ENCODE measurements around the gene PDGFB.

- no peak for TF ChIP-seq YY1 (IDR thresholded peaks at IDR 0.05; ENCODE audit: insufficient read depth, insufficient read length)
- no peak for TF ChIP-seq ZNF274 (IDR thresholded peaks at IDR 0.05; ENCODE audit: low read depth, low read length)
- no peak for TF ChIP-seq SUZ12 (IDR thresholded peaks at IDR 0.05; ENCODE audit: extremely low read depth, insufficient read depth, insufficient read length)
These were observed 65.4 kb downstream of the PDGFB start for GRCh38 chr22:39179401-39179827.

All from NT2/D1 (cell line).